ENCODE results near the gene LRPPRC. TPM values are rescaled to one million over a fixed set of nuclear protein-coding genes. Genes with fewer than 3 reads are reported as not detected.

Gene LRPPRC
- total RNA-seq, 2 donors from 2014 or later = 39.2 to 75.6 TPM

GRCh38 chr2:43837831-43838559 lies 157.8 kb downstream of the LRPPRC start:
- Histone ChIP-seq H3K27me3 (no peaks in the 10 kb centered on the region), H3K4me1 (no peaks in the 10 kb centered on the region), H3K27ac (no peak overlapping the region), H3K36me3 (no peaks in the 10 kb centered on the region), H3K9me3 (no peaks in the 10 kb centered on the region), H3K4me3 (no peak overlapping the region)
- no peak for DNase-seq (ENCODE audit: low spot score)
- no peak for TF ChIP-seq CTCF (IDR thresholded peaks at IDR 0.05)

GRCh38 chr2:43837033-43837432 lies 158.8 kb downstream of the LRPPRC start:
- Histone ChIP-seq H3K4me1 (no peaks in the 10 kb centered on the region), H3K9me3 (no peaks in the 10 kb centered on the region), H3K36me3 (no peaks in the 10 kb centered on the region), H3K27me3 (no peaks in the 10 kb centered on the region), H3K27ac (no peak overlapping the region), H3K4me3 (no peak overlapping the region)
- TF ChIP-seq CTCF (IDR thresholded peaks at IDR 0.05) = no peak
- DNase-seq (ENCODE audit: low spot score) = no peak

Other genes starting within 250 kb of the LRPPRC start
- gene DYNC2LI1, start 221.9 kb downstream of the LRPPRC start, total RNA-seq = 10 to 100 TPM; 10.9 to 16.4 TPM
- not detected for gene ABCG5, start 157.2 kb downstream of the LRPPRC start, total RNA-seq
- gene ABCG8, start 157.0 kb downstream of the LRPPRC start, total RNA-seq = not detected
- 10 to 100 TPM; 21.4 to 38.6 TPM for gene PPM1B, start 172.9 kb upstream of the LRPPRC start, total RNA-seq